Measurements from ENCODE around the gene MARCO. TPM values are rescaled to one million over a fixed set of nuclear protein-coding genes. Genes with fewer than 3 reads are reported as not detected.

MARCO gene
- total RNA-seq, 2 donors from 2014 or later = not detected

DNA sequence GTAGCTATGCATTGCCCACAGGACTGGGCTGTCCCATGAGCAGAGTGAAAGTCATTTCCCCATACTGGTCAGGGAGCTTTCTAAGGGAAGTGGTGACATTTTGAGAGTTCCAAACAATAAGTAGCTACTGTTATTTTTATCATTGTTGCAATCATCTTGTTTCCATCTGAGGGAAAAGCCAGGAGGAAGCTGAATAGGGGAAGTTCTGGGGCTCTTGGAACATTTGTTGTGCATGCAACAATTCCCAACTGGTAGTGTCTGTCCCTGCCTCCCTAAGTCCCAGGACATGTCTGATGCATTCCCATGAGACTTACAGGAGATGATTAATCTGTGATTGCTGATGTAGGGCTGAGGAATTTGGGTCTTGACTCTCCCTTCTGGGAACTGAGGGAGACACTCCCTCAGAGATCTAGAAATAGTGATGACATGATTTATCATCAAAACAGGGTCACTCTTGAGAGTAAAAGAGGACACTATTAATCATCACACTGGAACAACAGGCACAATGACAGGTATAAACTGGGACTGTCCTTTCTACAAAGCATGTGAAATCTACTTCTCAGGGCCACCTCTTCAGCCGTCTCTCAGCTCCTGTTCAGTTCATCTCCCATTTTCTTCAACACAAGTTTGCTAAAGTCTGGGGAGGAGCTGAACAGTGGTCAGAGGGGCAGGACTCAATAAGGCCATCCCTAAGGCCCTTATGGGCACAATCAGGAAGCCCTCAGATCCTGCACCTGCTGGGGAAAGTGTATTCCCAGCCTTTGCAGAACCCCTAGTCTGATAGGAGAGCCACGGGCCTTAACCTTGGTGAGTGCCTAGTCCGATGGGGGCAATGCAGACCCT, 28.0 kb upstream of the MARCO start:
- no peaks in the 10 kb centered on the region for H3K9me3 Mint-ChIP-seq
- TF ChIP-seq CTCF (conservative IDR thresholded peaks at IDR 0.05) = no peak
- WGBS, 2 experiments (ENCODE audit: insufficient coverage in 1 of 2, insufficient read length in 1 of 2) = 88 to 90% methylated on average over 2 to 3 of the region's 3 CpGs
- H3K9ac ChIP-seq (ENCODE audit: extremely low read depth, low read length, poor library complexity, severe bottlenecking) = no peak overlapping the region
- H3K27me3 ChIP-seq (ENCODE audit: control insufficient read depth, insufficient read depth, low read length, poor library complexity, severe bottlenecking) = no peaks in the 10 kb centered on the region
- no peaks in the 10 kb centered on the region for H3K4me1 ChIP-seq (ENCODE audit: control insufficient read depth, insufficient read depth, low read length)
- DNase-seq = no peak
- no peak overlapping the region for H3K27ac ChIP-seq (ENCODE audit: low read depth, low read length)
- no peaks in the 10 kb centered on the region for H3K9me3 ChIP-seq (ENCODE audit: control insufficient read depth, low read length)
- H3K4me3 Mint-ChIP-seq = no peak overlapping the region
- H3K36me3 ChIP-seq (ENCODE audit: control insufficient read depth, insufficient read depth, low read length) = no peaks in the 10 kb centered on the region
- peaks cover 17% of the 10 kb centered on the region for H3K27me3 Mint-ChIP-seq (ENCODE audit: insufficient read depth)
- H3K36me3 Mint-ChIP-seq (ENCODE audit: low read depth) = no peaks in the 10 kb centered on the region
- no peaks in the 10 kb centered on the region for H3K4me1 Mint-ChIP-seq
- H3K27ac Mint-ChIP-seq = no peak overlapping the region
- no peak overlapping the region for H3K4me3 ChIP-seq (ENCODE audit: low read length)

DNA sequence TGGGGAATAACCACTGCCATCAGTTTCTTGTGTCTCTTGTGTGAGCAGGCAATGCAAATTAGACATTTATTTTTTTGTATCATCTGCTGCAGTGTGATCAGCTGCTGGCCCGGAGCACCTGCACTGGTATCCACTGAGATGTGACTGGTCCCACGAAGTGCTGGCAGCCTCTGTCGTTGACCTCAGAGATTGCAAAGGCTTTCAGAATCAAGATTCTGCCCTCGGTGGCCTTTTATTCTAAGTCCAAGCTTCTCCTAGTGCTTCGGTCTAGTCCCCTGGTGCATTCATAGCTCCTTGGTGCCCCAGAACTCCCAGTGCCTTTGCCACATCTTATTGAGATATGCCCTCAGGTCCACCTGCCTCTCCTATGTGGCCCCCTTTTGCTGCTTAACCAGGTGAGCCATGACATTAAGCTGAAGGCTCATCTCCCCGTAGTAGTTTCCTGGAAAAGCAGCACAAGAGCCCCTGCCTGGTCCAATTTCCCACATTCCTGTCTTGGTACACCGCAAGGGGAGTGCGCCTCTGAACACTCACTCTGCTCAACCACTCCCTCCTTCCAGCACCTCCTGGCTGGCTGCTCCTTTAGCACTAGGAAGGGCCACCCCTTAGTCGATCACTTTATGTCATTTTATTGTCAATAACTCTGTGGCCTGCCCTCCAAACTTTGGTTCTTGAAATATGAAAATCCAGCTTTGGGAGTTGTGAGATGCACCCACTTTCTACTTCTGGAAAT, 27.1 kb upstream of the MARCO start:
- Histone ChIP-seq H3K27me3 (ENCODE audit: control insufficient read depth, insufficient read depth, low read length, poor library complexity, severe bottlenecking) (no peaks in the 10 kb centered on the region), H3K4me1 (ENCODE audit: control insufficient read depth, insufficient read depth, low read length) (no peaks in the 10 kb centered on the region), H3K4me3 (ENCODE audit: low read length) (no peak overlapping the region), H3K36me3 (ENCODE audit: control insufficient read depth, insufficient read depth, low read length) (no peaks in the 10 kb centered on the region), H3K9ac (ENCODE audit: extremely low read depth, low read length, poor library complexity, severe bottlenecking) (no peak overlapping the region), H3K9me3 (ENCODE audit: control insufficient read depth, low read length) (peaks cover 3% of the 10 kb centered on the region), H3K27ac (ENCODE audit: low read depth, low read length) (no peak overlapping the region)
- H3K9me3 Mint-ChIP-seq = no peaks in the 10 kb centered on the region
- H3K36me3 Mint-ChIP-seq (ENCODE audit: low read depth) = no peaks in the 10 kb centered on the region
- WGBS, 2 experiments (ENCODE audit: insufficient coverage in 1 of 2, insufficient read length in 1 of 2) = 89 to 92% methylated on average over 9 of the region's 9 CpGs
- no peaks in the 10 kb centered on the region for H3K4me1 Mint-ChIP-seq
- no peak for DNase-seq
- no peak overlapping the region for H3K27ac Mint-ChIP-seq
- no peak overlapping the region for H3K4me3 Mint-ChIP-seq
- TF ChIP-seq CTCF (conservative IDR thresholded peaks at IDR 0.05) = no peak
- H3K27me3 Mint-ChIP-seq (ENCODE audit: insufficient read depth) = peaks cover 17% of the 10 kb centered on the region

DNA sequence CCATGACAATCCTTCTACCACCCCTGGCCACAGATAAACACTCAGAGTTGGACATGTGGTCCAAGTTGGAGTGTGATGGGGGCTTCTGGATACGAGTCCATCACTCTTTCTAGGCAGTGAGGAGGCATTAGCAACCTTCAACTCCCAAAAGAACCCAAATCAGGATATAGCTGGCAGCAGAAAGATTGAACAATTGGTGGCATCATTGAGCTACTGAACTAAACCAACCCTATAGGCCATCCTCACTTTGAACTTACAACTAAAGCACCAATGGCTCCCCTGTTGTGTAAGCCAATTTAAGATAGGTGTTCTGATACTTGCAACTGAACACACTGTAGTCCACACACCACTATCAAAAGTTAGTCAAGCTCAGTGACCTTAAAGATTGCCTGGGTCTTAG, 24.0 kb upstream of the MARCO start:
- H3K27ac Mint-ChIP-seq = no peak overlapping the region
- TF ChIP-seq CTCF (conservative IDR thresholded peaks at IDR 0.05) = no peak
- H3K4me3 Mint-ChIP-seq = no peak overlapping the region
- Histone ChIP-seq H3K27me3 (ENCODE audit: control insufficient read depth, insufficient read depth, low read length, poor library complexity, severe bottlenecking) (no peaks in the 10 kb centered on the region), H3K36me3 (ENCODE audit: control insufficient read depth, insufficient read depth, low read length) (no peaks in the 10 kb centered on the region), H3K9me3 (ENCODE audit: control insufficient read depth, low read length) (peaks cover 3% of the 10 kb centered on the region), H3K4me1 (ENCODE audit: control insufficient read depth, insufficient read depth, low read length) (no peaks in the 10 kb centered on the region), H3K4me3 (ENCODE audit: low read length) (no peak overlapping the region), H3K9ac (ENCODE audit: extremely low read depth, low read length, poor library complexity, severe bottlenecking) (no peak overlapping the region), H3K27ac (ENCODE audit: low read depth, low read length) (no peak overlapping the region)
- peaks cover 3% of the 10 kb centered on the region for H3K27me3 Mint-ChIP-seq (ENCODE audit: insufficient read depth)
- 94% methylated on average over 1 of the region's 1 CpG; no CpG with 5 or more reads in 1 of the 2 experiments for WGBS, 2 experiments (ENCODE audit: insufficient coverage in 1 of 2, insufficient read length in 1 of 2)
- H3K9me3 Mint-ChIP-seq = no peaks in the 10 kb centered on the region
- no peaks in the 10 kb centered on the region for H3K4me1 Mint-ChIP-seq
- DNase-seq = no peak
- H3K36me3 Mint-ChIP-seq (ENCODE audit: low read depth) = no peaks in the 10 kb centered on the region

Data from endodermal cell (in vitro differentiated cells).